HG02870 (cell line): ENCODE data around the gene HOXB4.

Source experiments
- ATAC-seq: cut with Tn5 transposase; IDR thresholded peaks from one replicate; pipeline ENCODE4 v1.9.1; 2021; ENCODE audit warnings: mild to moderate bottlenecking, moderate library complexity; ENCODE audit not compliant: unreplicated experiment

HOXB4 gene

DNA sequence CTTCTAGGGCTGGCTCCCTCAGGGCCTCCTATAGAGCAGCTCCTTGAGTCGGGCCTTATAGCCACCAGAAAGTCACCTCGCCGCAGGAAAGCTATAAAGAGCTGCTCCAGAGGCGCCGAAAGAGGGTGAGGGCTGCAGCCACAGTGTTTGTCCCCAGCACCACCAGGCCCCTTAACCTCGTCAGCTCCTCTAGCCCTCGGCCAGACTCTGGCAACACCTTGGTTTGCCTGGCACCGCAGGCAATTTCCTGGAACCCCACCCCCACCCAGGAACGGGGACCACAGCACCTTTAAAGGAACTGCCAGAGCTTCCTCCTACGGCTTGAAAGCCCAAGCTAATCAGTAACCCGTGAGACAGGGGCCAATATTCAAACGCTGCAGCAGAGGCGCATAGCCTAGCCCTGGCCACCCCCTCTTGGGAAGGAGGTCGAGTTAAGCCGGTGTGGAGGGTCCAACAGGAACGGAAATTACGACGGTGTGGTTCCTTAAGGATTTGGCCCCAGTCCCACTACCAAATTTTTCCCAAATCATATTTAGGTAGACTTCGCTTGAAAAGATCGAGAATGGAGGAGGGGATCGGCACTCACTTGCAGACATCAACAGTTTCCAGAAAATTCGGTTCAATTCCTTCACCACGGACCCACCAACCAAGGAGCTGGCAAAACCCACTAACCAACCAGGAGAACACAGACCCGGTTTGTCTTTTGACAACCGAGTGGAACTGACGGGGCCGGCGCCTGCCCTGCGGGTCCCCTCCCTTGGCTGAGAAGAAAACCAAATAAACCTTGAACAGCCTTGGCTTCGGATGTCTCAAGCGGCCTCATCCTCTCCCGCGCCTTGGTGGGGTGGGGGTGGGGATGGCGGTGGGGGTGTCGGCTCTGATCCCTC lies 23.6 kb upstream of the HOXB4 start:
- no peak for ATAC-seq

DNA sequence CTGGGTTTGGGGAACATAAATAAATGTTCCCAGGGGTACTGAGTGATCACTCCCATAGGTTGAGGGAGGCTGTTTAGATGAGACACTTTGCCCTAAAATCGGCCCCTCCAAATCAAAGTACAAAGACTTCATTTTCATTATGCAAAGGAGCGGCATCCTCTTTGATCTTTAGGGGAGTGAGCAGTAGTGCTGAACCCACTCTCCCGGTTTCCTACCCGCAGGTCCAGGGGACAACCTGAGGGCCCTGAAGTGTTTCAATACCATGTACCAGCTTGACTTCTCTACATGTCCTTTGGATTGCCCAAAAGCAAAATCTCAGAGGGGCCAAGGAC lies 23.0 kb upstream of the HOXB4 start:
- ATAC-seq: no peak

- ATAC-seq: no peak
Measured at GRCh38 chr17:48600244-48601098, 22.3 kb upstream of the HOXB4 start.

- no peak for ATAC-seq
Measured at GRCh38 chr17:48599354-48599753, 21.2 kb upstream of the HOXB4 start.

GRCh38 chr17:48598736-48599135 lies 20.6 kb upstream of the HOXB4 start:
- ATAC-seq: no peak

DNA sequence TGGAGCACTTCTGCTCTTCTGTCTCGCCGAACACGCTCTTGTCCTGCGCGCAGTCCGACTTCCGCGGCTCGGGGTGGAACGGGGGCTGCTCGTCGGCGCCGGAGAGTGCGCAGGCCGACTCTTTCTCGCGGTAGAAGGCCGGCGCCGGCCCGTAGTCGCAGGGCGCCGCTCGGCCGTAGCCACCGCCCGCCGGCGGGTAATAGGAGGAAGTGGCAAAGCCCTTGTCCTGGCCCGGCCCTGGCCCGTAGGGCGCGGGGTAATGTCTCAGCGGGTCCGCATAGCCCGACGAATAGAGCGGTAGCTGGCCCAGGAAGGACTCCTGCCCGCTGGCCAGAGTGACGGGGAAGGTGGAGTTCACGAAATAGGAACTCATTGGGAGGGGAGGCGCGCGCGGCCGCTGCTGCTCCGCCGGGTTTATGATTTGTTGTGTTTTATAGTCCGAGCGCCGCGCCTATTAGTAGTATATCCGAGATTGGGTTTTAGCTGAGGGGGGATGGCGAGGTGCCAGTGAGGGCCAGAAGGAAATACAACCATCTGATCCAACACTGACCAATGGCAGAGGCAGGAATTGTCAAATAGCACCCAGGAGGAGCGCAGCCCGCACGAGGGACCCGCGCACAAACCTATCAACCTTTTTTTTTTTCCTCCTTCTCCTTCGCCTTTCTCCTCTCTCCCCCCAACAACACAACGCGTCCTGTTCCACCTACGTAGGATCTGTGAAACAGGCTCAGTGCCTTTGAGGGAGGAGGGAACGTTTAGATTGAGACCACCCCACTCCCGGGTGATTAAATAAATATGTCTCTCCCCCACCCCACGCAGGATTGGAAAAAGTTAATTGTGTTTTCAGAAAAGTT lies 19.9 kb upstream of the HOXB4 start:
- ATAC-seq: no peak

DNA sequence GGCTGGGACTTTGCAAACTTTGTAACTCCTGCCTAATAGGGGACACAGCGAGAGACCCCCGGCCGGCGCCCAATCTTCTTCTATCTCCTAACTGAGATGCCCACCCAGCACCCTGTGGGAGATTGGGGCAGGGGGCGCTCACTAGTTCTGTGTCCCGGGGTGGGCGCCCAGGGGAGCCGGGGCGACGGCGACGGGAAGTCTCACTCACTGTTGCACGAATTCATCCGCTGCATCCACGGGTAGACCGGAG lies 19.3 kb upstream of the HOXB4 start:
- ATAC-seq: no peak

GRCh38 chr17:48596735-48597527 lies 18.8 kb upstream of the HOXB4 start:
- ATAC-seq: no peak

DNA sequence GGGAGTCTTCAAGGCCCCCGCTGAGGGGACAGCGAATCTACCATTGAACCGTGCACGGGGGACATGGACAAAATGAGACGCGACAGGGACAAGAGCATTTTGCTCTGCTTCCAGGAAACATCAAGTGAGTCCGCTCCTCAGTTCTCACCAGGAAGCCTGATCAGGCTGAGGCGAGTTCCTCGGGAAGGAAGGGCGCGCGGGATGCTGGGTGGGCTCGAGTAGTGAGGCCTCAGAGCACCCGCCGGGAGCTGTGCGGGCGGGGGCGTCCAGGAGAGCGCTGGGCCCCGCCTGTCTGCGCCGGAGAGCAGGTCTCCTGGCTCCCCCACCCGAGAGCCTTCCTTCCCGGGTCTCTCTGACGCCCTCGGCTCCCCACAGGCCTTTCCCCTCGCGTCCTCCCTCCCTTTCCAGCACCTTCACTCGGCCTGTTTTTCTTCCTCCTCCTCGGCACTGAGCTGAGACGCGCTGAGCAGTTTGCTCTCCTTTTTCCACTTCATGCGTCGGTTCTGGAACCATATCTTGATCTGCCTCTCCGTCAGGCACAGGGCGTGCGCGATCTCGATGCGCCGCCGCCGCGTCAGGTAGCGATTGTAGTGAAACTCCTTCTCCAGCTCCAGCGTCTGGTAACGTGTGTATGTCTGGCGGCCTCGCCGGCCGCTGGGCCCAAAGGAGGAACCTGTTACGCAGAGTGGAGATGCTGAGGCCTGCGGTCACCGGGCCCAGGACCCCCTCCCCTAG lies 18.0 kb upstream of the HOXB4 start:
- ATAC-seq: no peak

DNA sequence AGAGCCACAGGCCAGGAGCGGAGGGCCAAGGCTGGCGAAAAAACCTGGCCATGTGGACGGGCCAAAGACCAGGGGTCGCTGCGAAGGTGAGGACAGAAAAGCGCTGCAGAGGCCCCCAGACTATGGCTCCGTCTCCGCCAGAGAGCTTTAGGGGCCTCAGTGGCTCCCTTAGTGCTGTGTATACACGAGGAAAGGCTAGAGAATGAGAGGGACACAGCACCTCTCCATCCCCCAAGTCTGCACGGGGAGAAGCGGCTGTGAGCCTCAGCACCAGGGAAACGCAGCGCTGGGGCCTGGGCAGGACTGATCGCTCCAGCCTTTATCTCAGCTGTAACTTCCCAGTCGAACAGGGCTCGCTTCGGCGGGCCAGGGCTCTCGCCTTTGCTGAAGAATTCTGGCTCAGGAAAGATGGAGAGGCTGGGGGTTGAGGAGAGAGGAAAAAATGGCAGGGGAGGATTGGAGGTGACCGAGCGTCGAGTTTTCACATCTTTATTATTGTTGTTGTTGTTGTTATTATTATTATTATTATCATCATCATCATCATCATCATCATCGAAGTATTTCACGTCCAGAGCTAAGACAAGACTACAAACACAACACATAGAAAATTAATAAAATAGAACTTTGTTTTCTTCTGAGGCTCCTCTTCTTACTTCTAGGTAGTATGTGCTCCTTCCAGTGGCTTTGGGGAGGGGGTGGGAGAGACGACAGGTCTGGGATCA lies 17.3 kb upstream of the HOXB4 start:
- ATAC-seq: no peak

GRCh38 chr17:48594538-48595277 lies 16.6 kb upstream of the HOXB4 start:
- ATAC-seq: no peak

- ATAC-seq: no peak
Measured at GRCh38 chr17:48593840-48594537, 15.8 kb upstream of the HOXB4 start.

DNA sequence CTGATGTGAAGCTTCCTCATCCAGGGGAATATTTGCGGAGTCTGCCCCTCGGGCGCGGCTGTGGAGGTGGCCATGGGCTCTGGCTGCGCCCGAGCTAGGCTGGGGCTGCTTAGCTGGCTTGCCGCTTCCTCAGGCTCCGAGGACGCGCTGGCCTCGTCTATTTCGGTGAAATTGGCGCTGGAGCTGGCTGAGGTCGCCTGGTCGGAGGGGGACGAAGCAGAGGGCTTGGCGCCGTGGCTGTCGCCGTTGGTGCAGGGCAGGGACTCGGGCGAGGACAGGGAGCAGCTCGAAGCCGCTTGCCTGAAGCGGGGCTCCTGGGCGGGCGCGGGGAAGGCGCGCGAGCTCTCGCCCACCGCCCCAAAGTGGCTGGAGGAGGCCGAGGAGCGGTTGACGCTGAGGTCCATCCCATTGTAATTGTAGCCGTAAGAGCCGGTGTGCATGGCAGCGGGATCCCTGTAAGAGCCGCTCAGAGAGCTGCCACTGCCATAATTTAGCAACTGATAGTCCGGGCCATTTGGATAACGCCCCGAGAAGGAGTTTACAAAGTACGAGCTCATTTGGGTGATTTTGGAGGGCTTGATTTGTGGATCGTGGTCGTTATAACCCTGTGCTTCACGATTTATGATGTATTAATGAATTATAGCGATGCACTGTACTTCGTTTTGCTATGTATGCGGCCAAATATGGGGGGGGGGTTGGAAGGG lies 15.1 kb upstream of the HOXB4 start, which contains the start of gene HOXB5:
HOXB5 (minus strand) TSS at position 654 of the 704 bp plus-strand sequence; CDS start at position 557, 97 bp downstream.
- ATAC-seq: no peak

DNA sequence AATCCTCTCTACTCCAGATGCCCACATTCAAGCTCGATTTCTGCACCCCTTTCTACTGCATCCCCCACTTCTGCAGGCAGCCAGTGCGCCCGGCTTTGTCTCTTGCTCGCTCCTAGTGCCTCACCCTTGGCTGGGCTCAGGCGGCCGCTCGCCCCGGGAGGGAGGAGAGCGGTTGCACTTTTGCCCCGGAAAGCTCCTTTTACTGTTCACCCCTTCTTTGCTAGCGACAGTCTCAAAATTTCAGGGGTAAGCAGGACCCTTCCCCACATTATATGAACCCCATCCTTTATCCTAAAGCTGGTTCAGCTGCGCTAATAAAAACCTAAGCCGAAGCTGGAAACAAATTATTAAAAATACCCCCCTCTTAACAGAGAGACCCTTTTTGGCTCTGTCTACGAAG lies 14.4 kb upstream of the HOXB4 start:
- no peak for ATAC-seq

DNA sequence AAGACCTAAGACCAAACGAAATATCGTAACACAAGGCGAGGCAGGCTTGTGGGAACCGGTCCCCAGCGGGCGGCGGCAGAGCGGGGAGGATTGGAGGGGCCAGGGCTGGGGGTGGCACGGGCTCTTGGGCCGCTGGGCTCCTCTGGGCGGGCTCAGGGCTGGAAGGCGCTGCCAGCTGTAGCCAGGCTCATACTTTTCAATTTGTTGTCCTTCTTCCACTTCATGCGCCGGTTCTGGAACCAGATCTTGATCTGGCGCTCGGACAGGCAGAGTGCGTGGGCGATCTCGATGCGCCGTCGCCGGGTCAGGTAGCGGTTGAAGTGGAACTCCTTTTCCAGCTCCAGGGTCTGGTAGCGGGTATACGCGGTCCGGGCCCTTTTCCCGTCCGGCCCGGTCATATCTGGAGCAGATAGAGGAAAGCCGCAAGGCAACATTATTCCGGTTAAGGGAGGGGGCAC lies 13.9 kb upstream of the HOXB4 start:
- no peak for ATAC-seq

- ATAC-seq: no peak
Measured at GRCh38 chr17:48591255-48592056, 13.3 kb upstream of the HOXB4 start.
